HG03460 (cell line): ENCODE results near the gene DOCK9.

ENCODE experiments used
- ATAC-seq: cut with Tn5 transposase; IDR thresholded peaks from one replicate; pipeline ENCODE4 v1.9.1; 2021; ENCODE audit not compliant: unreplicated experiment

DOCK9 gene

GRCh38 chr13:98947925-98948324 lies 29.9 kb downstream of the DOCK9 start:
- ATAC-seq: no peak

GRCh38 chr13:98945863-98946605 lies 31.8 kb downstream of the DOCK9 start:
- no peak for ATAC-seq

DNA sequence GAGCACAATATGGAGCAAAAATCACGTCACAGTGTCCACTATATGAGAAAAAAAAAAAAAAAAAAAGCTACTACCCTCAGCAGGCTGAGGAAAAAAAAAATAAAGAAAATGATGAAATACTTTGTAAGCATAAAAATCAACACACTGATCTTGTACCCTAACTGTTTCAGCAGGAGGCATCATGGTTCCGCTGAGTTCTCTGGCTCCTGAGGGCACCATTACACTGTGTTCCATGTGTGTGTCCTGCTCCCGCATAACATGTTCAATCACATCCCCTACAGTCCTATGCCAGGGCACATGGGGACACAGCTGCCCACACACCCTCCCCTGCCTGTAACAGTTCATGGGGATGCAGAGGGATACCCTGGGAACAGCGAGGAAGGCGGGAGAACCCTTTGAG lies 33.5 kb downstream of the DOCK9 start:
- ATAC-seq: no peak

DNA sequence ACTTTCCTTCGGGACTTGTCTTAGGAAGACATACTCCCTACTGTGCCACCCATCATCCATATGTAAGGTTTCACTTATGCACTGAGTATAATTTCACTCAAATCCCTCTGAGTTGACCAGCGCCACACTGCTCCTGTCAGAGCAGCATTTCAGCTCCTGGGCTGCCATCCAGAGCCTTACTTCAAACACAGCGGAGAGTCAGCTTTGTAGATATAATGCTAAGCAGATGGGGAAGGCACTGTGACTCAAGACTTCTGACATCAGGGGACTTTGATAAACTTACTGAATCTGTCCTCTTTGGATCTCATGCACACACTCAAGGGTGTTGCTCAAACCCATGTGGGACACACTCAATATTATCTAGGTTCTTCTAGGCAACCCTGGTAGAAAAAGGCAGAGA lies 34.9 kb downstream of the DOCK9 start:
- ATAC-seq: no peak

- ATAC-seq: no peak
Observed at GRCh38 chr13:98942485-98942884, 35.4 kb downstream of the DOCK9 start.

- ATAC-seq: no peak
Observed at GRCh38 chr13:98941536-98941935, 36.3 kb downstream of the DOCK9 start.

- ATAC-seq: no peak
Observed at GRCh38 chr13:98941126-98941525, 36.7 kb downstream of the DOCK9 start.

- ATAC-seq: no peak
Observed at GRCh38 chr13:98940325-98941001, 37.4 kb downstream of the DOCK9 start.

DNA sequence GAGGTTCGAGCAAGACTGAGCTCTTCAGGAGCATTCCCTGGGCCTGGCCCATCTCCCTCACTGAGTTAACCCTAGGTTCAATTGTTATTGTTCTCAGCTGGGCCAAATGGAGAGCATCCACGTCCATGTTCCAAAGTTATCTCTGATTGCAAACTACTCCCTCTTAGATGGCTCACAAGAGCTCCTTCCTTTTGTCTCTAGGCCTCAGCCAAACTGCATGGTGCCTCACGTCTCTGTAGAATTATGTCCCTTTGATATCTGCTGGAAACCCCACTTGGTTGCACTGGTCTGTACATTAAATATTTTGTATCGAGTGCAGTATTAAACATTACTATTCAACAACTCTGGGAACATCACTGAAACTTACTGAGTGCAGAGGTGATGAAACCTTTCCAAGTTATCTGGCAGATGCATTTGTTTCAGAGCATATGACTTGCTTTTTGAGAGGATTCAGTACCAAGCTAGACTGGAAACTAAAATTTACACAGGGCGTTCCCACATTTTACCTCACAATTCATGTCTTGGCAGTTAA lies 38.1 kb downstream of the DOCK9 start:
- ATAC-seq: no peak

DNA sequence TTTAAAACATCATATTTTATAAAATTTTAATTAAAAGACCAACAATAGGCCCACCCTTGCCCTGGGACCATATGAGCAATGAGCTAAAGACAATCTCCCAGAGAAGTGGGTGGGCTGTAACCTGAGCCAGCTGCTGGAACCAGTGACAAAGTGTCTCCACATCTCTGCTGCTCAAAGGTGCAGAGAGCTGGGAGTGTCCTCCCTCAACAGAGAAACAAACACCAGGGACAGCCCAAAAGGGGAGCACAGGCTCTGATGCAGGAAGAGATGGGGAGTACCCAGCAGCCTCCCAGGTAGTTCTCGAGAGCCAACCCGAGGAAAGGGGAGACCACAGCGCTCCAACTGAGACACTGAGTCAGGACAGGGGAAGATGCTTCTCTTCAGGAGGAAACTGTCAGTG lies 39.1 kb downstream of the DOCK9 start:
- ATAC-seq: no peak

- no peak for ATAC-seq
Observed at GRCh38 chr13:98937911-98938381, 39.9 kb downstream of the DOCK9 start.

DNA sequence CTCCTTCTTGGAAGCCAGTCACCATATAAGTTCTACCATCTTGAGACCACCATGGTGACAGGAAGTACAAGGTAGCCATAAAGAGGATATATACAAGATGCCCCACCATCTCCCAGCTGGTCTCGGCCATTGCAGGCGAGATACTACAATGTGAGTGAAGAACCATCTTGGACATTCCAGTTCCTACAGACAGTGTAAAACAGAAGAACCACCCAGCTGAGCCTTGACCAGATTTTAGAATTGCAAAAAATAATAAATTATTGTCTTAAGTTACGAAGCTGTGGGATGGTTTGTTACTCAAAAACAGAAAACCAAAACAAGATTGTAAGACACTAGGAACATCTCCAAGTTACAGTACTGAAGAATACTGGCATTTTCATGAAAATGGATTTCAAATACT lies 43.6 kb downstream of the DOCK9 start:
- ATAC-seq: no peak

DNA sequence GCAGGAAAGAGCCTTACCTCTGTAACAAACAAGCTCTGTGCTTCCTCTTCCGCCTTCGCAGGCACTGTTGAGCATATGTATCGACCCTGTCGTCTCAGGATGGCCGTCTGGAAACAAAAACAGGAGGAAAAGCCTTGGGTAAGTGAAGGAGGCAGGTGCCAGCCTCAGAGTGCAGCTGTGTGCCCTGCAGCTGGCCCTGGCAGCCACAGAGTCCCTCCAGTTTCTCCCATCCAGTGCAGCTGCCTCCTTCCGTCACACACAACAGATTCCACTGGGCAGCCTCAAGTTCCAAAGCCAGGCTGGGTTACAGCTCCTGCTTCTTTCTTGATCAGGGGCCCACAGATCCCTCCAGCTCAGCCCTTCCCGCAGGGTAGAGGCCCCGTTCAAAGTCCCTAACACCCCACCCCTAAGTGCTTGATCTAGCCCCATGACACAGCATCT lies 47.7 kb downstream of the DOCK9 start:
- ATAC-seq: no peak

DNA sequence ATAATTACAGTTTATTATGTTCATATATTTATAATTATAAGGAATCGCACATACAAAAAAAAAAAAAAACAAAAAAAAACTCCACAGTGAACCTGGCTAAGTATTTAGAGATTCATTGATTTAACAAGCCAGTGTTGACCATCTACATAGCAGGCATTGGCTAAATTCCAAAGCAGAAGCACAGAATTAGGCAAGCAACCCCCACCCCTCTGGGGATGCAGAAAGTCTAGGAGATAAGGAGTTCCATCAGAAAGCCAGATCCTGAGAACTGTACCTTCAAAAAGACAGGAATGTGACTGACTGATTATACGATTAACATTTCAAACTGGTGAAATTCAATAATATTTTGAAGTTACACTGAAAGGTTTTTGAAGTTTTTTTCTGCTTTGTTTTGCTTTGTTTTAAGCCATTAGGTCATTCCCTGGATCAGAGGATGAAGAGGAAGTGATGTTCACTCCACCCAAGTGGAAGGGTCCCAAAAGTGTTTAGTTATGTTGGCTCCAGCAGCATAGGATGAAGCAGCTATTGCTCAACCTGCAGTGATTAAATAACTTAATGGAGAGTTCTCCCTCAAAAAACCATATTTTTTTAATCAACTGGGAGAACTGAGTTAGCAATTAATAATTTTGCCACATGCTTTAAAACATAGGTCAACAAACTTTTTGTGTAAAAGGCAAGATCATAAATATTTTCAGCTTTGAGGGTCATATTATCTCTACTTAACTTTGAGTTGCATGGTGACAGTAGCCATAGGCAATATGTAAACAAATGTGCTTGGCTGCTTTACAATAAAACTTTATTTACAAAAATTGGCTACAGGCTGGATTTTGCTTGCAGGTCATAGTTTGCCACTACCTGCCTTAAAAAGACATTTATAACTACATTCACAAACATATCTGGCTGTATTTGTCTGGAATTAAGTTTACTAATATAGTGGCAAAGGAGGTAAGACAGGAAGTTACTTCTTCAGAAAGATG lies 49.6 kb downstream of the DOCK9 start:
- ATAC-seq: no peak

DNA sequence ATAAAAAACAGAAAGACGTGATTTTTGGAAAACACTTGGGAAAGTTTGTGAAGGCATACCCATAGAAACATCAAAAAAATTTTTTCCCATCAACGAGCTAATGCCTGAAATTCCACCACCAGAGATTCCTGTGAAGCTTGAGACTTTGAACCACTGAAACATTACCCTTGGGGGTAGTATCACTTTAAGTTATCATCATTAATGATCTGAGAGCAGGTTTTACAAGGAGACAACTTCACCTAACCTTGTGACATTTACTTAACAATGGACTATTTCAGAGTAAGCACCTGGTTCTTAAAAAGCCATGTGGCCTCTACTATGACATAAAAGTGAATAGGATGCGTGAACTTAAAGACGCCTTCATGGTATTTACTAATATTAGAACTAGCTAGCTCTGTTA lies 51.9 kb downstream of the DOCK9 start:
- no peak for ATAC-seq

DNA sequence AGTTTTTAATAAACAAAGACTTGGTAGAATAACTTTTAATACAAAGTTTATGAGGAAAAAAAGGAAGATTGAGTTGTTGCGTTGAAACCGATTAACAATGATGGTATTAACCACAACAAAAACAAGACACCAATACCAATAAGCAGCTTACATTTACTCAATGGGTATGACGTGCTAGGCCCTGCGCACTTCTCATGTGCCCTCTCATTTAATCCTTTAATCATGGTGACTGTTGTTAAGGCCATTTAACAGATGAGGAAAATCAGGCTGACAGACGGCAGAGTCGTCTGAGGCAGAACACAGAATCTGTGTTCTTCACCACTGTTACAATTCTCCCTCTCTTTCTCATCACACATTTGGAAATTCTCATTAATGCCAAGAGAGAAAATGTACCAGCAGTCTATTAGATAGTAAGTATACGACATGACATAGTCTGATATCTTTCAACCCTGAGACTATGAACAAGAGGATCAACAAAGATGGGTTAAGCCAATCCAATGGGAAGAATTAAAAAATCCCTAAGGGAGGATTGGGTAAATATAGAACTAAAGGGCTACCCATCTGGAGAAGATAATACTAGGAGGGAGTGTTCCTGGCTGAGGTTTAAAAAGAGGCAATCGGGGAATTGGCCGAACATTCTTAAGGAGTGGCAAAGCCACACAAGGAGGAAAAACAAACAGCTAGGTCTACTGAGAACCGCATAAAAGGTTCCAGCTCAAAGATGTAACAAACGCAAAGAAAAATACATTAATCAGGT lies 54.0 kb downstream of the DOCK9 start:
- ATAC-seq: no peak

- no peak for ATAC-seq
Observed at GRCh38 chr13:98922306-98922705, 55.6 kb downstream of the DOCK9 start.

GRCh38 chr13:98921786-98922185 lies 56.1 kb downstream of the DOCK9 start:
- ATAC-seq: no peak

DNA sequence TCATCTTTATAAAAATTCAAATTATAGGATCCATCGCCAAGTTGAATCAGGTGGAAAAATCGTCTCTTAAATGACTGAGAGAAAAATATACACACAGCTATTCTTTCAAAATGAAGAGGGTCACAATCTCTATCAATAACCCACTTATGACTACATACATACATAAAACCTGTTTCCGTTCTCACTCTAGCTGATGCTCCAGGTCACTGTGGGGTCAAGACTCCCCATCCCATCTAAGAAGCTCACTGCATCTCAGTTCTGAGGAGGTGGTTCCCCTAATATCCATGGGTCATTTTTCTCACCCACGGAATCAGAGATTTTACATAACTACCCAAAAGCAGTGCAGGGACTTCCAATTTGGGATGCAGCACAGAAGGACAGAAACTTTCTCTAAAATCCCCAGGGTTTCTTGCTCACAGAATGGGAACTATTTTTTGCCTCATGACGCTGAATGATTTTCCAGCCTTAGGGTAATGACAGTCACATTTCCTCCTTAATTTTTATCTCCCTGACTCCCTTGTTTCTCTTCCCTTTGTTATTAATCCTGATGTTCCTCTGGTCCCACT lies 56.8 kb downstream of the DOCK9 start:
- no peak for ATAC-seq

DNA sequence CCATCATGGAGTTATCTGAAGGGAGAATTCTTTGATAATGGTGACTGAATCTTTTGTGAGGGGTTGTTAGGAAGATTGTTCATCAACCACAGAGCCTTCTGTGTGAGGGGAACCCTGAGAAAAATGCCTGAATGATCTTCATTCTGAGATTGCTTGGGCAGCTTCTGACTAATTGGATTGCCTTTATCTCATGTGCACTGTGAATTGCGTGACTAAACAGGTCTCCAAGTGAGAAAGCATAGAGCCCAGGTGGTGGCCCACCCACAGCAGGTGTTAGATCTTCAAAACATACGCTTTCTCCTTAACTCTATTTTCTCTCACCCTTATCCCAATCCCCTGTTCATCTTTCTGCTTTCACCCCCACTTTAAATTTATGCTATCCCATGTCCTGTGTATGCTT lies 58.3 kb downstream of the DOCK9 start:
- ATAC-seq: no peak
